T-helper 1 cell treated with Interleukin-12 subunit alpha and Interleukin-12 subunit beta and Interleukin-4 antibody, amounts not matched to agents 30 μg/mL and 1 μg/mL, for 36 hours (primary cell): ENCODE results near the gene SLC39A13.

Experiments
- H3K27ac Mint-ChIP-seq: one replicate; pipeline ENCODE4 v1.8.0; 2021; ENCODE audit warnings: mild to moderate bottlenecking, mixed read lengths
- H3K27me3 Mint-ChIP-seq: one replicate; pipeline ENCODE4 v1.8.0; 2021; ENCODE audit warnings: low read depth, mixed read lengths
- H3K36me3 Mint-ChIP-seq: one replicate; pipeline ENCODE4 v1.8.0; 2021; ENCODE audit warnings: low read depth, mixed read lengths
- H3K4me1 Mint-ChIP-seq: one replicate; pipeline ENCODE4 v1.8.0; 2021; ENCODE audit warnings: low read depth, mixed read lengths
- H3K4me3 Mint-ChIP-seq: one replicate; pipeline ENCODE4 v1.8.0; 2021; ENCODE audit warnings: mild to moderate bottlenecking, moderate library complexity, mixed read lengths
- H3K9me3 Mint-ChIP-seq: one replicate; pipeline ENCODE4 v1.8.0; 2021; ENCODE audit warnings: mixed read lengths

The SLC39A13 gene

DNA sequence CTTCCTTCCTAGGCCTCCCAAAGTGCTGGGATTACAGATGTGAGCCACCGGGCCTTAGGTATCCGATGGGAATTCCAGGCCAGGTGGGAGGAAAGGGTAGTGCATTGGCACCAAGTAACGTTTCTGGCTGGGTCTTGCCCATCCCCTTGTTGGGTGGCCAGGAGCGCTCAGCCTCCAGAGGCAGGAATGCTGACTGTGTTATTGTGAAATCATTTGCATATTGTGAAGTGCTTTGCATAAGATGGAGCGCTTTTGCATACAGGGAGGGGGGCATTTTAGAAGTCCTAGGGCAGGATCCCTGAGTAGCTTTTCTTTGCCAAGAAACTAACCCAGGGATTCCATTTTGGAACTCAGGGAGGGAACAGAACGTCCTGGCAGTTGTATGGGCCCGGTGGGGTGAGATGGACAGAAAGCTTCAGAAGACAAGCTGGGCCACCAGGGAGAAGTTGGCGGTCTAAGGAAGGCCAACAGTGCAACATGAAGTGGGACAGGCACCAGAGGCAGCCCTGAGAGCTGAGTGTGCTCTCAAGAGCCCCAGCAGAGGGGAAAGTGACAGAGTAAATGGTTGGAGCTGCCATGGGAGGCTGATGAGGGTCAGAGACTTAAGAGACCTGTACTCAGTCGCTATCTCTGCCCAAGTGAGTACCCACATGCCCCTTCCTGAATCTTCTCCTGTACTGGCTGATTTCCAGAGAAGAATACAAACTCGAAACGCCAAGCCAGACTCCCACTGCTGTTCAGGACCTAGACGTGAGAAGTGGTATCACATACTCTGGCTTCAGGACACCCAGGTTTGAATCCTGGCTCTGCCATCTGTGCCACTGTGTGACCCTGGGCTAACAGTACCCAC, 1.3 kb upstream of the SLC39A13 start:
- H3K4me1 Mint-ChIP-seq = peaks cover 19% of the 10 kb centered on the region
- H3K27me3 Mint-ChIP-seq = no peaks in the 10 kb centered on the region
- H3K9me3 Mint-ChIP-seq = no peaks in the 10 kb centered on the region
- no peaks in the 10 kb centered on the region for H3K36me3 Mint-ChIP-seq
- H3K4me3 Mint-ChIP-seq = peak overlapping the region; percentile 89
- H3K27ac Mint-ChIP-seq = peak overlapping the region; percentile 92

DNA sequence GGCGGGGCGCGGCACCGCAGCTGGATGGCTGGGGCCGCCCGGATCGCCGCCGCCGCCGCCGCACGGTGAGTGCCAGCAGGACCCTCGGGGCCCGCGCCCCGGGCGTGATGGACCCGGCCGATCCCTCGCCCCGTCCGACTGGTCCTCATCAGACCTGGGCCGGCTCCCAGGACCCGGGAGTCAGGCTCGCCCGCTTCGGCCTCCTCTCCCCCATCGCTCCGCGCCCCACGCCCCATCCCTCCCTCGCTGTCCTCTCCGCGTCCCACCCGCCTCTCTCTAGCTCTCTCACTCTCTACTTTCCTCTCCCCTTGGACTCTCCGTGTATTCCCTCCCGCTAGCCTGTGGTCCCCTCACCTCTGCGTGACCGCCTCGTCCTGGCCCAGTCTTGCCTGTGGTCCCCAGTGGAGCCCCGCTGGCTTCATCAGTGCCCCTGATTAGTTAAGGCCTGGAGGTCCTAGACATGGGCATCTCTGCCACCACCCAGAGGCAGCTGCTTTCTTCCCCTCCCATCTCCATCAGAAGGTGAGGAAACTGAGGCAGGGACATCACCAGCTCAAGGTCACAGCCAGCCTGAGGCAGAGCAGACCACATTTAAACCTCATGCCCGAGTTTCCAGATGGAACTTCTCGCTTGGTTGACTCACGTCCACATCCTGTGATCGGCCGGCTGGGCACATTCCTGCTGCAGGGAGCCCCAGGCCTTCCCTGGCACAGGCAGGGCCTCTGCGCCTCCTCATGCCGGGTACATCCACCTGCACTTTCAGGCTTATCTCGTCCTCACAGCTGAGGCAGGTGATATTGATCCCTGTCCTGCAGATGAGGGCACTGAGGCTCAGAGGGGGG, 429 bp downstream of the SLC39A13 start:
- Mint-ChIP-seq H3K4me1 (peaks cover 20% of the 10 kb centered on the region), H3K27ac (peak overlapping the region; percentile 96), H3K9me3 (no peaks in the 10 kb centered on the region), H3K4me3 (peak overlapping the region; percentile 98), H3K36me3 (peaks cover 2% of the 10 kb centered on the region), H3K27me3 (no peaks in the 10 kb centered on the region)

DNA sequence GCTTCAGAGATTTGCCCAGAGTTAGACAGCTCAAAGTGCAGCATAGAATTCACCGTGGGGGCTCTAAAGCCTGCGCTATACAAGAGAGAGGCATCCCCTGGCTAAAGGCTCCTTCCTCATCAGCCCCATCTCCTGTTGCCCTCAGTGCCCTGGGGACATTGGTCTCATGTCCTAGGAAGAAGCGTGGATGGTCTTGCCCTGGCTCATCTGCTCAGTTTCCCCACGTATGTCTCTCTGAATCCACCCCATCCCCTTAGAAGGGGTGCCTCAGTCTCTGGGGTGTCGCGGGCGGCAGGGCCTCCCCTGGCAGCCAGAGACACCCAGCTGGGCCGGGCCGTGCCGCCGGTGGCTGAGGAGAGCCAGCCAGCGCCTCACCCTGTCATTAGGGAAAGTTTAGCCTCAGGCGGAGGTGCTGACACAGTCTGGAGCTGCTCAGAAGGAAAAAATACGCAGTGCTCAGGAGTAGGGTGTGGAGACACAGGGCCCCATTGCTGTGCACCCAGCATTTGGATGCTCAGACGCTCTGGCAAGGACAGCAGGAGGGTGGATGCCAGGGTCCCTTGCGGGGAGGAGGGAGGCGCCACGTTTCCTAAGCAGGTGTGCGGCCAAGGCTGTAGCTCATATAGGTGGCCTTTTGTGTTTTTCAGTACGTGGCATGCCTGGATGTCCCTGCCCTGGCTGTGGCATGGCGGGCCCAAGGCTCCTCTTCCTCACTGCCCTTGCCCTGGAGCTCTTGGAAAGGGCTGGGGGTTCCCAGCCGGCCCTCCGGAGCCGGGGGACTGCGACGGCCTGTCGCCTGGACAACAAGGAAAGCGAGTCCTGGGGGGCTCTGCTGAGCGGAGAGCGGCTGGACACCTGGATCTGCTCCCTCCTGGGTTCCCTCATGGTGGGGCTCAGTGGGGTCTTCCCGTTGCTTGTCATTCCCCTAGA, 1.3 kb downstream of the SLC39A13 start:
- Mint-ChIP-seq H3K4me3 (peak overlapping the region; percentile 98), H3K36me3 (peaks cover 7% of the 10 kb centered on the region), H3K27ac (peak overlapping the region; percentile 96), H3K27me3 (no peaks in the 10 kb centered on the region), H3K9me3 (no peaks in the 10 kb centered on the region), H3K4me1 (peaks cover 22% of the 10 kb centered on the region)

DNA sequence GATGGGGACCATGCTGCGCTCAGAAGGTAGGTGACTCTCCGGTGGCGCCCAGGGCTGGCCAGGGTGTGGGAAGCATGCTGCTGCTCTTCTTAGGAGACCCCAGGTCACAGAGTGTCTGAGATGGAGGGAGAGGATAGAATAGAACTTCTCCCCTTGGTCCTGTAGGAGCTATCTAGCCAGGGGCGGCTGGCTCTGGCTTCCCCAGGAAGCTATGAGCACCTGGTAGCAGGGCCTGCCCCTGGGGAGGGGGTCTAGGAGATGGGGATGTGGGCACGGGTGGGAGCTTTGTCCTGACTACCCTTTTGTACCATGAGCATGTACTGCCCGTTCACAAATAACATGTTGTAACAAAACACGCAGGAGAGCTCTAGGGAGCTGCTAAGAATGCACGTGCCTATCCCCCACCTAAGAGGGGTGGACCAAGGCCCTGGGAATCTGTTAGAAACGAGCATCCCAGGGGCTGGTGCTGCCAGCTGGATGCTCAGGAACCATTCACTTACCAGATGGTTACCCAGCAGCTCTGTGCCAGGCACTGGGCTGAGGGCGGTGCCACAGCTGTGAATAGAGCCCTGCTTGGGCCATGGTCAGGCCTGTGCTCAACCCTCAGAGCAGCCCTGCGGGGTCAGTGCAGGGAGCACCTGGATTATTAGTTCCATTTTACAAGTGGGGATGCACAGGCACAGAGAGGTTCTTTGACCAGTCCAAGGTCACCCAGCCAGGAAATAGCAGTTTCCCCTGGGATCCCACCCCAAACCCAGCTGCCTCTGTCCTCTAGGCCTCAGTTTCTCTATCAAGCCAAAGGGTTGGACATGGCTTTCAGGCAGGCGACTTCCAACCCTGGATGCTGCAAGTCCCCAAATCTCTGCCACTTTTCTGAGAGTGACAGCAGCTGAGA, 2.2 kb downstream of the SLC39A13 start:
- Mint-ChIP-seq H3K4me3 (no peak overlapping the region), H3K27me3 (no peaks in the 10 kb centered on the region), H3K27ac (peak overlapping the region; percentile 45), H3K36me3 (peaks cover 12% of the 10 kb centered on the region), H3K4me1 (peaks cover 22% of the 10 kb centered on the region), H3K9me3 (no peaks in the 10 kb centered on the region)

DNA sequence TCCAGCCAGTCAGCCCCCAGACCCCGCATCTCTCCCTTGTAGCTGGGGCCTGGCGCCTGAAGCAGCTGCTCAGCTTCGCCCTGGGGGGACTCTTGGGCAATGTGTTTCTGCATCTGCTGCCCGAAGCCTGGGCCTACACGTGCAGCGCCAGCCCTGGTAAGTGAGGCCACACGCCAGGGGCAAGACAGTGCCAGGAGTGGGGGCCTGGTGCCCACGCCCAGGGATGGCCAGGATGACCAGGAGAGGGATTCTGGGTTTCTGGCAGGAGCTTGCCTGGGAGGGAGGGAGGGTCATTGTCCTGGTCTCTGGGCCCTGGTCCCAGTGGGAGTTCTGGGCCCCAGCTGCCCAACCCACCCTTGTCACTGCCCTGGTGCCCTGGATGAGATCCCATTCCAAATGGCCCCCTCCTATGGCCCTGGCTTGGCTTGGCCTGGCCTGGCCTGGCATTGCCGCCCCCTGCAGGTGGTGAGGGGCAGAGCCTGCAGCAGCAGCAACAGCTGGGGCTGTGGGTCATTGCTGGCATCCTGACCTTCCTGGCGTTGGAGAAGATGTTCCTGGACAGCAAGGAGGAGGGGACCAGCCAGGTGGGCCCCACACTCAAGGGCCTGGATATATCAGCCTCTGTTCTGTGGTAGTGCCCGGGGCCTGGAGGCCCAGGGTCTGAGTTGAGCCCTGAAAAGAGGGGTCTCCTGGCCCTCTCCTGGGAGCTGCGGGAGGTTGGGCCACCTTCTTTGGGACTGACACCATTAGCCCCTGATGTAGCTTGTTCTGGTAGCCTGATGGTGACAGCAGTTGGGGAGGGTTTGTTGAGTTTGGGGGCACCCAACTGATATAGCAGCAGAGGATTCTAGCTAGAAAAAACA, 3.7 kb downstream of the SLC39A13 start:
- Mint-ChIP-seq H3K27ac (no peak overlapping the region), H3K36me3 (peaks cover 16% of the 10 kb centered on the region), H3K4me1 (peaks cover 18% of the 10 kb centered on the region), H3K4me3 (no peak overlapping the region), H3K27me3 (no peaks in the 10 kb centered on the region), H3K9me3 (no peaks in the 10 kb centered on the region)

DNA sequence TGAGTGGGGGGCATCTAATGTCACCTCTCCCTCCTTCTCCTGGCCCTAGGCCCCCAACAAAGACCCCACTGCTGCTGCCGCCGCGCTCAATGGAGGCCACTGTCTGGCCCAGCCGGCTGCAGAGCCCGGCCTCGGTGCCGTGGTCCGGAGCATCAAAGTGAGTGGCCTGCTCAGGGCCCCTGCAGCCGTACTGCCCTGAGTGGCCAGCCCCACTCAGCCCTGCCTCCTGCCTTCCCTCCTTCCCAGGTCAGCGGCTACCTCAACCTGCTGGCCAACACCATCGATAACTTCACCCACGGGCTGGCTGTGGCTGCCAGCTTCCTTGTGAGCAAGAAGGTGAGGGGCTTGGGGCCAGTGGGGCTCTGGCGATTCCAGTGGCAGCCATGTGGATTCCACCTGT, 5.0 kb downstream of the SLC39A13 start:
- Mint-ChIP-seq H3K27ac (no peak overlapping the region), H3K36me3 (peaks cover 22% of the 10 kb centered on the region), H3K9me3 (no peaks in the 10 kb centered on the region), H3K4me3 (no peak overlapping the region), H3K4me1 (peaks cover 11% of the 10 kb centered on the region), H3K27me3 (no peaks in the 10 kb centered on the region)

DNA sequence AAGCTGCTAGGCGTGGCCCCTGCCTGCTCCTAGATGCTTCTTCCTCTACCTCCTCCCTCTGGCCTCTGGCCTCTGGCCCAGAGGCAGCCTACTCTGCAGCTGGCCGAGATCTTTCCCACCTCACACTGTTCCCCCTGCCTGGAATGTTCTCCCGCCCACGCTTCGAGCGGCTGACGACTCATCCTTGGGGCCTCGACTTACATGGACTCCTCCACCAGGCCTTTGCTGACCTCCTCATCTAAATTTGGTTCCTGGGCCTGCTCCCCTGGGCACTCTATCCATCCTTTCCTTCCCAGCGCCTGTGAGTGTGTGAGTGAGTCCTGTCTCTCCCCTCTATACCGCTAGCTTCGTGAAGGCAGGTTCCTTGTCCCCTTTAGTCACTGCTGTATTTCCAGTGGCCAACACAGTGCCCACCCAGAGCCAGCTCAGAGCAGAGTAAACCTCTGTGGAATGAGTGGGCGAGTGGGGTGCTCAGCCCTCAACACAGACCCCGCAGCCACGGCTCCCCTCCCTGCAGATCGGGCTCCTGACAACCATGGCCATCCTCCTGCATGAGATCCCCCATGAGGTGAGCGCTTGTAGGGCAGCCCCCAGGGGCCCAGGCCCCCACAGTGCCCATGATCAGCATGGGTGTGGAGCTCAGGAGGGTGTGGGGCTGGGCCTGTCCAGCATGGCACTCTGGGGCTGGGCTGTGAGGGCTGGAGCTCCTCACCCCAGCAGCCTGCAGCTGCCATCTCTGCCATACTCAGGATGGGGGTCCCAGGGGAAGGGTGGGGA, 5.7 kb downstream of the SLC39A13 start:
- Mint-ChIP-seq H3K9me3 (no peaks in the 10 kb centered on the region), H3K4me1 (peaks cover 7% of the 10 kb centered on the region), H3K27ac (no peak overlapping the region), H3K36me3 (peaks cover 22% of the 10 kb centered on the region), H3K4me3 (no peak overlapping the region), H3K27me3 (no peaks in the 10 kb centered on the region)

DNA sequence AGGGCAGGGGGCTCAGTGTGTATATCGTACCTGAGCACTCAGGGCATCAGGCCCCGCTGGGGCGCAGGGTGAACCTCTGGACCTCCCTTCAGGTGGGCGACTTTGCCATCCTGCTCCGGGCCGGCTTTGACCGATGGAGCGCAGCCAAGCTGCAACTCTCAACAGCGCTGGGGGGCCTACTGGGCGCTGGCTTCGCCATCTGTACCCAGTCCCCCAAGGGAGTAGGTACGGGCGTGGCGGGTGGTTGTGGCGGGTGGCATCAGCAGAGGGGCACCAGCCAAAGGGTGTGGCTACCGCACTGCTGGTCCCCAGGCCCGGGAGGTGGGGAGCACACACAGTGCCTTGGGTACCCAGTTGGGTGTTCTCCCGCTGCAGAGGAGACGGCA, 6.3 kb downstream of the SLC39A13 start:
- H3K27me3 Mint-ChIP-seq = no peaks in the 10 kb centered on the region
- peaks cover 3% of the 10 kb centered on the region for H3K4me1 Mint-ChIP-seq
- H3K27ac Mint-ChIP-seq = no peak overlapping the region
- no peak overlapping the region for H3K4me3 Mint-ChIP-seq
- peaks cover 24% of the 10 kb centered on the region for H3K36me3 Mint-ChIP-seq
- H3K9me3 Mint-ChIP-seq = no peaks in the 10 kb centered on the region

DNA sequence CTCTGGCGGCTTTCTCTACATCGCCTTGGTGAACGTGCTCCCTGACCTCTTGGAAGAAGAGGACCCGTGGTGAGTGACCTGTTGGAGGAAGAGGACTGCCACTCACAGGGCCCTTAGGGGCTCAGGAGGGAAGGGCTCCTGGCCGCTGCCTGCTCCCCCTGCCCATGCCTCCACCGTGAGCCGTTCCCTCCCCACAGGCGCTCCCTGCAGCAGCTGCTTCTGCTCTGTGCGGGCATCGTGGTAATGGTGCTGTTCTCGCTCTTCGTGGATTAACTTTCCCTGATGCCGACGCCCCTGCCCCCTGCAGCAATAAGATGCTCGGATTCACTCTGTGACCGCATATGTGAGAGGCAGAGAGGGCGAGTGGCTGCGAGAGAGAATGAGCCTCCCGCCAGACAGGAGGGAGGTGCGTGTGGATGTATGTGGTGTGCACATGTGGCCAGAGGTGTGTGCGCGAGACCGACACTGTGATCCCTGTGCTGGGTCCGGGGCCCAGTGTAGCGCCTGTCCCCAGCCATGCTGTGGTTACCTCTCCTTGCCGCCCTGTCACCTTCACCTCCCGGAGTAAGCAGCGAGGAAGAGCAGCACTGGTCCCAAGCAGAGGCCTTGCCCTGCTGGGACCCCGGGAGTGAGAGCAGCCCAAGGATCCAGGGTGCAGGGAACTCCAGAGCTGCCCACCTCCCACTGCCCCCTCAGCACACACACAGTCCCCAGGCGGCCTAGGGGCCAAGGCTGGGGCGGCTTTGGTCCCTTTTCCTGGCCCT, 6.9 kb downstream of the SLC39A13 start:
- no peaks in the 10 kb centered on the region for H3K9me3 Mint-ChIP-seq
- no peaks in the 10 kb centered on the region for H3K27me3 Mint-ChIP-seq
- peaks cover 30% of the 10 kb centered on the region for H3K36me3 Mint-ChIP-seq
- no peak overlapping the region for H3K4me3 Mint-ChIP-seq
- H3K4me1 Mint-ChIP-seq = peaks cover 3% of the 10 kb centered on the region
- H3K27ac Mint-ChIP-seq = no peak overlapping the region

DNA sequence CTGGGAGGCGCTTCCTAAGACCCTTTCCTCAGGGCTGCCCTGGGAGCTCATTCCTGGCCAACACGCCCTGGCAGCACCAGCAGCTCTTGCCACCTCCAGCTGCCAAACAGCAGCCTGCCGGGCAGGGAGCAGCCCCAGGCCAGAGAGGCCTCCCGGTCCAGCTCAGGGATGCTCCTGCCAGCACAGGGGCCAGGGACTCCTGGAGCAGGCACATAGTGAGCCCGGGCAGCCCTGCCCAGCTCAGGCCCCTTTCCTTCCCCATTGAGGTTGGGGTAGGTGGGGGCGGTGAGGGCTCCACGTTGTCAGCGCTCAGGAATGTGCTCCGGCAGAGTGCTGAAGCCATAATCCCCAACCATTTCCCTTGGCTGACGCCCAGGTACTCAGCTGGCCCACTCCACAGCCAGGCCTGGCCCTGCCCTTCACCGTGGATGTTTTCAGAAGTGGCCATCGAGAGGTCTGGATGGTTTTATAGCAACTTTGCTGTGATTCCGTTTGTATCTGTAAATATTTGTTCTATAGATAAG, 7.6 kb downstream of the SLC39A13 start:
- Mint-ChIP-seq H3K27ac (no peak overlapping the region), H3K36me3 (peaks cover 30% of the 10 kb centered on the region), H3K9me3 (no peaks in the 10 kb centered on the region), H3K27me3 (no peaks in the 10 kb centered on the region), H3K4me1 (peaks cover 3% of the 10 kb centered on the region), H3K4me3 (no peak overlapping the region)

DNA sequence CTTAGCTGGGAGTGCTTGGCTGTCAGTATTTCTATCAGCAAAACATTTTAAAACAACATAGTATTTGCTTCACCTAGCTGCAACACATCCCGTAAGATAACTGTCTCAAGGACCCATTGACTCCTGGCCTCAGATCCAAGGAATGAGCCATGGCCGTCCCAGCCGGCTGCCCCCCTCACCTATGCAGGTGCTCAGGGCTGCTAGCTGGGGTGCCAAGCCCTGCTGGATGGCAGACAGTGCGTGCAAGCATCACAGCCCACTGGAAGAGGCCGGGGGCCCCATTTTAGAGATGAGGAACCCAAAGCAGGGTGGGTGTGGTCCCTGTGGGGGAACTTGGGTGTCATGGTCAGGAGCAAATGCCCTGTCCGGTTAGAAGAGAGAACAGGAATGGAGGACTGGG, 9.3 kb downstream of the SLC39A13 start:
- Mint-ChIP-seq H3K9me3 (no peaks in the 10 kb centered on the region), H3K27ac (no peak overlapping the region), H3K4me3 (no peak overlapping the region), H3K36me3 (peaks cover 37% of the 10 kb centered on the region), H3K4me1 (peaks cover 3% of the 10 kb centered on the region), H3K27me3 (no peaks in the 10 kb centered on the region)
